SH-SY5Y (cell line): ENCODE results near the gene SERPINE3.

Experiments
- GATA2 ChIP-seq: IDR thresholded peaks from 2 replicates; pipeline ENCODE4 v1.6.1; 2011; ENCODE audit warnings: mild to moderate bottlenecking, low read depth, low read length
- GATA3 ChIP-seq: IDR thresholded peaks from 2 replicates; pipeline ENCODE4 v1.6.1; 2011; ENCODE audit warnings: low read depth, mild to moderate bottlenecking, low read length, moderate library complexity

Gene SERPINE3

DNA sequence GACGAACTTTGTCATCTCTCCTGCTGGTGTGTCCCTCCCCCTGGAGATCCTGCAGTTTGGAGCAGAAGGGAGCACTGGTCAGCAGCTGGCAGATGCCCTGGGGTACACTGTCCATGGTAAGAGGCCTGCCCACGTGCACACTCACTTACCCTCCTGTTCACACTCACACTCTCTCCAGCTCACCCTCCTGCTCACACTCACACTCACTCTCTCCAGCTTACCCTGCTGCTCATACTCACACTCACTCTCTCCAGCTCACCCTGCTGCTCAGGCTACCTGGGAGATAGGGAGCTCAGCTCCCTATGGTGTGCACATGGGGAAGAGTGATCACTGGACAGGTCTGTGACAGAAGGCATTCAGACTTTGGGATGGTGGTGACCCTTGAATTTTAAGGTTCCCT lies 1.7 kb downstream of the SERPINE3 start:
- TF ChIP-seq GATA3 (no peak), GATA2 (no peak)

DNA sequence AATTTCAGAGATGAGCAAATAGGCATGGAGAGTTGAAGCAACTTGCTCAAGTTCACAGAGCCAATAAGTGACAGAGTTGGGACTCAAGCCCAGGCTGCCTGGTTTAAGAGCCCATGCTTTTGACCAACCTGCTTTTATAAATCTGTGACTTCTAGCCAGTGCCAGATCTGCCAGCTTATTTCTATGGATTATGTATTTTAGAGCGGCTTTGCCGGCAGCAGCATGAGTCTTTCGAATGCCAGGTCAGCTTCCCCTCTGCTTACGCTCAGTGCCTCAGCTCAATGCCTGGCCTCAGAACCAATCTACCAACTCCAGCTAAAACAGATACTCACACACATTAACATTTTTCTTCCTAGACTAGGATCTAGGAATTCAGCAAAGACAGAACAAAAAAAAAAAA lies 2.3 kb downstream of the SERPINE3 start:
- no peak for TF ChIP-seq GATA3
- no peak for TF ChIP-seq GATA2

DNA sequence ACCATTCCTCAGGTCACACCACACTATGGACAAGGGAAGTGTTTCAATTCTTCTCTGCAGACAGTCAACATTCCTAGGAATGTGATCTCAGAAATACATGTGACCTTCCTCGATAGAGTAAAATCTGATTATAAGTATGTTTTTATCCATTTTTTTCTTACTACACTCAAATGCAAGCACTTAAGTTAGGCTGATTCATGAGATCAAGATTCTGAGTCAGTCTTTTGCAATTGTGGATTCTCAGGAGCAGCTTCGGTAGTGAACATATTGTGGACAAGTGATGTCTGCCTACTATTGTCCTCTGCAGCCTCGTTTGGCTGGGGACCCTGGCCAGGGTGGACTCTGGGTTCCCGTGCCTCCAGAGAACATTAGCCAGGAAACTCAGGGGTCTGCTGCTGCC lies 3.2 kb downstream of the SERPINE3 start:
- TF ChIP-seq GATA2 = no peak
- TF ChIP-seq GATA3 = no peak

DNA sequence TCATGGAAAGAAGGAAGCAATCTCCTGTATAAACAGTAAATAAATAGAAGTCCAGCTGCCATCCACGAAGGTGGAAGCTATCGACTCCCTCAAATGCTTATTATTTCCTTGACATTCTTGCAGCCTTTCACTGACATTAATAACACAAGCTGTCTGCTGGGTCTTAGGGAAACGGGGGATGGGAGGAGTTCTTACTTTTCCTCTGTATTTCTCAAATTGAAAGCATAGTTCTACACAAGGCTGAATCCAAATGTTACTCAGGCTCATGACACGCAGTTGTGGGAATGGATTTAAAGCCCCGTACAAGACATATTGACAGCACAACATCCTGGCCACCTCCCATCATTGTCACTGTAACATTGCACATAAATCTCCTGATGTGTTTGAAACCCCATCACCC lies 4.0 kb downstream of the SERPINE3 start:
- TF ChIP-seq GATA2 (no peak), GATA3 (no peak)

DNA sequence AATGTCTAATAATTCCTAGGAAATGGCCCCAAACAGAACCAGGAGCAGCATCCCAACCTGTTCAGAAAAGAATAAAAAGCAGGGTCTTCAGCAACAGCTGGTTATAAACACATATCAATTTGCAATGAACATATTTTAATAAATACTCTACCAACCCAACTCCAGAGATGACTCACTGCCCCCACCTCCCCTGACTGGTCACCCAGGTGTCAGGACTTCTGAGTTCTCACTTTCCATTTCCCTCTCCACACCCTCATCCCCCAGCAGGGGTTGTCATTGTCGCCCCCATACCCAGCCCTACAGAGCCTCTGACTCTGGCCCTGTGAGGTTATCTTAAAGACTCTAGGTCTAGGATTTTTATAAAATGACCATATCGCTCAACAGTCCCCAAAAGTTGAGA lies 6.9 kb downstream of the SERPINE3 start:
- TF ChIP-seq GATA3 = no peak
- no peak for TF ChIP-seq GATA2

DNA sequence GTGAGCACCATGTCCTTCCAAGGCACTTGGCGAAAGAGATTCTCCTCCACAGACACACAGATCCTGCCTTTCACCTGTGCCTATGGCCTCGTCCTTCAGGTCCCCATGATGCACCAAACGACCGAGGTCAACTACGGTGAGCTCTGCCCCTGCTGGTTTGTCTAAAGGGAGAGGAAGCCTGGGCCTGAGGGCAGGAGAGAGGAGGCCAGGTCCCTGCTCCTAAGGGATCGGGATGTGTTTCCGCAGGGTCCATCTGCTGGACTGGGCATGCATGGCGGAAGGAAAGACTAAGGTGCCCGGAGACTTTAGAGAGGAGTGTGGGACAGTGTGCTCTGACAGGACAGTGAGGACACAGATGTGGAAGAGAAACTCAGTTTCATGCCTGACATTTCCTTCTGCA lies 7.6 kb downstream of the SERPINE3 start:
- TF ChIP-seq GATA2 (no peak), GATA3 (no peak)

DNA sequence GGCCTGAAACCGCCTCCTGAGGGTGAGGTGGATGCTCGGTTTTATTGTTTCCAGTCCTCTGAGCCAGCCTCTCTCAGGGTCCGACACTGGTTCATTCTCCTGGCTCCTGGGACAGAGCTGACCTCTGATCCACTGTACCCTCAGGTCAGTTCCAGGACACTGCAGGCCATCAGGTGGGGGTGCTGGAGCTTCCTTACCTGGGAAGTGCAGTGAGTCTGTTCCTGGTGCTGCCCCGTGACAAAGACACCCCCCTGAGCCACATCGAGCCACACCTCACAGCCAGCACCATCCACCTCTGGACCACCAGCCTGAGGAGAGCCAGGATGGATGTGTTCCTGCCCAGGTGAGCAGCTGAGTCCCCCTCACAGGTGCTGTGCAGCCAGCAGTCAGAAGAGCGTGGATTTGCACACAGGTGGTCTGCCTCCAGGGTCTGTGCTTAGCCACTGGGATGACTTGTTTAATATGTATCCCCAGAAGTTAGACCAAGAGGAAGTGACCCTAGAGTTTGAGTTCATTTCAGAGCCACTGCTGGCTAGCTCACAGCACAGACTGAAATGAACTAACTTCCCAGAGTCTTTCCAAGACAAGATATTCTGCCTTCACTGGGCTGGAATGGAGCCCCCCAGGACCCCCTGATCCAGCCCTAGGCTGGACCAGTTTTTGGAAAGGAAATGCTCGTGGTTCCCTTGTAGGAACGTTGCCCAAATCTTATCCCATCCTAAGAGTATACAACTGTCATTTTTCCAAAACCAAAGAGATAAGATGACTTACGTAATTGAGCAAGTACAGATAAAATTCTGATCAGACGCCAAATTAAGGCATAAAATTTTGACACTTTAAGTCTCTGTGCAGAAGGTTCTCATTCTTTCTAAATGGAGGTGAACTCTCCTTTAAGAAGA lies 8.8 kb downstream of the SERPINE3 start:
- TF ChIP-seq GATA3 (no peak), GATA2 (no peak)

DNA sequence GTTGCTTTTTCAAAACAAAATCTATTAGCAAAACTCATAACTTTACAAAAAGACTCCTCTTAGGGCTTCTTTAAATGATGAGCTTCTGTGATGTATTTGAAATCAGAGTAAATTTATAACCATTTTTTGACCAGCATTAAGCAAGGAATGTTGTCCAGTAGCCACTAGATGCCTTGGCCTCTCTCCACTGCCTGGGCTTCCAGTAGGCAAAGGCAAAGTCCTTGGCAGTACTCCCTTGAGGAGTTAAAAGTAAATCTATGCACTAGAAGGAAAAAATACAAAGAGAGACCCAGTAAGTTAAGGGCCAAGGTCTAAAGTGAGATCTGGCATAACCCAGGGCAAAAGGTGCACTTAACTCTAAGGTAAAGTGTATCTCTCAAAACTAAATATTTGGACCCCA lies 9.5 kb downstream of the SERPINE3 start:
- TF ChIP-seq GATA2 = no peak
- no peak for TF ChIP-seq GATA3

DNA sequence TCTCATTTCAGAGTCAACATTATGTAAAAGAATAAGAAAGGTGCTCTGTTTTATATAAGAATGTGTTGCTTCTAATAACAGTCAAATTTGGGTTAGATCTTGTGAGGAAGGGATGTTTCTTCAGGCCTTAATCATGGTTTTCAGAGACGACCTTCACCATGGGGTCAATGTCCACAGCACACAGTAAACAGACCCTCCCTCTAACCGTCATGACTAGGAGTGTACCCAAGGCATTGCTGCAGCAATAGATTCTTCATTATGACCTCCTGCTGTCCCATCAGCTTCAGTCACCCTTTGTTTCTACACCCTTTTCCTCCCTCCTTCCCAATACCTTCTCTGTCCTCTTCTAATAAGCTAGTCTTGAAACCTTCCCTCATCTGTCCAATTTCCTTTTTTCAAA lies 15.7 kb downstream of the SERPINE3 start:
- TF ChIP-seq GATA3 = no peak
- TF ChIP-seq GATA2 = no peak

DNA sequence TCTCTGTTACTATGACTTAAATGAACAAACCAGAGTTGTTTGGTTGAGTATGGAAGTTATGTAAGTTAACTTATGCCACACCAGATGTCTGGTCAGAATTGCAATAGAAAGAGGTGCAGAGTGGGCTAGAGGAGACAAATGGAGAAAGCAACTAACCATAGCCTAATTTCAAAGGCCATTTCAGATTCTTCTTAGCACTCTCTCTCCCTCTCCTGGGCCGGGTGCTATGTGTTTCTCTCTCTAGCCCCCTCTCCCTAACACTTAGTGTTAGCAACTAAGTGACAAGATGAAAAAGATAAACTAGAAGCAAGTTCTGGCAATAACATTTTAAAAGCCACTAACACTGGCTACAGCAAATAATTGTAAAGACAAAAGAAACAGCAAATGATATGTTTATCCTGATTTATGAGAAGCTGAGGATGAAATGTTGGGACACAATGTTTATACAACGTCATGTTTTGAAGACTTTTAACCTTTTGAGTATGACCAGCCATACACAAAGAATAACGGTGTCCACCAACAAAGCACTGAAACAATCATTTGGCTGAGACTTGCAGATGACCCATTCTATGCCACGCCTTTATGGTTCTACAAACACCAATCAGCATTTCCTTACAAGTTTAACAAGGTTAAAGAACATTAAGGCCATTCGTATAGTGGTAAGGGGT lies 18.6 kb downstream of the SERPINE3 start:
- TF ChIP-seq GATA3 = no peak
- TF ChIP-seq GATA2 = no peak

DNA sequence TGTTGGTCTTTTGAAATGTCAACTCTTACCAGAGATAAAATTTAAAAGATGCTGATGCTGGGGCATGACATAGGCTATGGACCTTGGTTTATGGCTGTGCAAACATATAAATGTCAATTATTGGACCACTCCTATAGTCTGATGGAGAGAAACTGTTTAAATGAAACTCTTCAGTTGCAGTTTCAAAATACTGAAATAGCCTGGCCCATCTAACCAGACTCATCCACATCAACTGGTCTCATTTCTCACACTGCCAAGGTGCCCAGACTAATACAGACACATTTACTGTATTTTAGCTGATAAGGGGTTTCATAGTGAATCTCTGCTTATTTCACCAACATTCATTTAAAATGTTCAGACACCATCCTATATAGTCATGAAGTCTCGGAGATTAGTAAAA lies 19.9 kb downstream of the SERPINE3 start:
- no peak for TF ChIP-seq GATA2
- no peak for TF ChIP-seq GATA3

DNA sequence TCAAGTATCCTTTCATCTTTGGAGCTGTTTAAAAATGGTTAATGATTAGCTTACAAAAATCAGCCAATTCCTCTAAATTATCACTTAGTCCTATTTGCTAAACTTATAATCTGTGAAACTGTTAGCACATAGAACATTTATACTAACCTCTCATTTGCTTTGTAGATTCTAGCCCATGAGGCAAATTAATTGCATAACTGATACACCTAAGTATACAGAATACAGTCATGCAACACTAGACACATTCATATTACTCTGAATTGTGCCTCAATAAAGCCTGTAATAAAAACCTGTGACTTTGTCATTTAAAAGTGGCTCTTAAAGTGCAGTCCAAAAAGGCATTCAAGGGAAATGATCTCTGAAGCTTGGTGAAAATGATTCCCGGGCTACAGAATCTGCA lies 21.0 kb downstream of the SERPINE3 start:
- TF ChIP-seq GATA3 = no peak
- TF ChIP-seq GATA2 = no peak

DNA sequence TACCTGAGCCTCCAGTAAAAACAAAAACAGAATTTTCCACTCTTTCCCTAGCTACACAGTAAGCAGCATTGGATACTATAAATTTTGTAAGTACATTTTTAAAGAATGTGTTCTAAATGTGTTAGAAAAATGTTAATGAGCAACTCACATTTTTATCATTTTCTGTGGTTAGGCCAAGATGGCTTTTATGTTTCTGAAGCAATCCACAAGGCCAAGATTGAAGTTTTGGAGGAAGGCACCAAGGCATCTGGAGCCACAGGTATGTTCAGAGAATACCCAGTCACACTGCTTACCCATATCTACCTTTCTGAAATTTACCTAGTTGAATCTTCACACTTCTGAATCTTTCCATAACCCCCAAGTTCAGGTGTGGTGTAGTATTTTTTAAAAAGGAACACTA lies 21.6 kb downstream of the SERPINE3 start:
- no peak for TF ChIP-seq GATA2

DNA sequence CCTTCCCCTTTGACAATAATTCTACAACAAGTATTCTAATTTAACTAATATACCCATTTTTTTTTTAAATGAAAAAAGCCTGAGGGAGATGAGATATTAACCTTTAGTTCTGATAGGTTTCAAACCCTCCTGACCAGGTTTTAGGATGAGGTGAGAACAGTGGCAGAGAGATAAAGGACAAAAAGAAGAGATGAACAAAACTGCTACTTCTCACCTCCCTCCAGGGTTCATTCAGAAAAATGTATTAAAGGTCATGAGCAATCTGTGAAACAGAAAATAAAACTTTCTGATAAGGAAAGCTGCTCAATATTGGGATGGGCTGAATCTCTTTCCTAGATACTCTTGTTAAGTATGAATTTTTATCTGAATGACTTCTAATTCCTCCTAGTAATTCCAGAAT lies 24.1 kb downstream of the SERPINE3 start:
- TF ChIP-seq GATA3 (no peak), GATA2 (no peak)

DNA sequence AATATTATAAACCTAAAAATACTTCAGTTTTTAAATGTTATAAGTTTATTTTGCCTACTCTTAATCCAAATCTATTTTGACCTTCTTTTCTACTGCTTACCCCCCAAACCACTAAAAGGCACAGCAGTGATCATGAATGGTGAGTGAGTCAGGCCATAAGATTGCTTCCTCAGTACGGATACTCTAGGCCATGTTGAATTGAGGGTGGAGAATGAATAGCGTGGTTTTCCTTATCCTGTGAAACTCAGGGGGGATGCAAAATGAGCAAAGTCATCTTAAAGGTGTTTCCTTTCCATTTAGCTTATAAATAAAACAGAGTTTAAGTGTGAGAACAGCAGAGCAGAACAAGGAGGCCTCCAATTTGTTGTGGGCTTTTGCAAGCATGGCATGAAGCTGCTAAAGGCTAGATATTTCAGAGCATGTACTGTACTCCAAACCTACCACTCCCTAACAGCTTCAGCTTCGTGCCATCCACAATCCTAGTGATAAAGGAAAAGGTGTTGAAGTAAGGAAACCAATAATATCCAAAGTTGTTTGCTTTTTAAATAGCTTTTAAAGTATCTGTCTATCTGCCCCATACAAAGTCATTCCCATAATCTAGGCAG lies 25.0 kb downstream of the SERPINE3 start:
- TF ChIP-seq GATA3 = no peak
- no peak for TF ChIP-seq GATA2

DNA sequence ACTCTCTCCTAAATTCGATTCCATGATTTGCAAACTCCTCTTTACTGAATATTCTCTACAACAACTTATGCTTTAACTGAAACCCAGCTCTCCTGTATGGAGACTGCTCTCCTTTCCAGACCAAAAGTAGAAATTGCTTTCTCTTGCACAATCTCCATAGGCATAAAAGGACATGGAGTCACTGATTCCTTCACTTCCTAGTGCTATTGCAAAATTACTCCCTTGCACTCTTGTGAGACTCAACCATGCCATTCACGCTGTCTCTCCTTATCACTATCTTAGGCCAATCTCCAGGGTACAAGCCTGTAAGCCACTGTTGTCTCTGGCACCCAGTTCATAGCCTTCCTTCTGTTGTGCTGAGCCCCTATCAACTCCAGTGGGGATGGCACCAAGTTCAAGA lies 30.6 kb downstream of the SERPINE3 start:
- TF ChIP-seq GATA2 (no peak), GATA3 (no peak)
